GM12891 (cell line): ENCODE measurements around the gene C12orf57.
A peak's percentile ranks its signal among the peaks of the same experiment; 100 is the strongest.

Source experiments
- PAX5 ChIP-seq: IDR thresholded peaks from 2 replicates; pipeline ENCODE4 v1.6.1; 2011; ENCODE audit warnings: low read length, moderate library complexity, mild to moderate bottlenecking; ENCODE audit not compliant: insufficient read depth, severe bottlenecking
- POLR2A ChIP-seq: IDR thresholded peaks from 2 replicates; pipeline ENCODE4 v1.6.1; 2011; ENCODE audit warnings: low read depth, low read length, control low read depth
- POLR2AphosphoS5 ChIP-seq: IDR thresholded peaks from 2 replicates; pipeline ENCODE4 v1.6.1; 2011; ENCODE audit warnings: low read depth, low read length, control low read depth
- POU2F2 ChIP-seq: IDR thresholded peaks from 2 replicates; pipeline ENCODE4 v1.6.1; 2011; ENCODE audit warnings: low read depth, mild to moderate bottlenecking, control low read depth, low read length, moderate library complexity
- SPI1 ChIP-seq: IDR thresholded peaks from 2 replicates; pipeline ENCODE4 v1.6.1; 2011; ENCODE audit warnings: low read depth, low read length, control low read depth
- TAF1 ChIP-seq: IDR thresholded peaks from 2 replicates; pipeline ENCODE4 v1.6.1; 2011; ENCODE audit warnings: low read depth, low read length, control low read depth

- no peak for TF ChIP-seq POLR2AphosphoS5
- 0 out of 2 replicates have a peak, but pooled peaks have one; percentile 19 for TF ChIP-seq POLR2A
- no peak for TF ChIP-seq TAF1
- no peak for TF ChIP-seq PAX5
- no peak for TF ChIP-seq SPI1
- TF ChIP-seq POU2F2, result no peak; the same call in 1 of the 2 replicates
Measured at GRCh38 chr12:6962285-6963015, 18.6 kb downstream of the C12orf57 start.
